Liver (tissue), 3 donors: Measurements from ENCODE around the gene THBS3.
"Not testable (repeated sequence)": the region's sequence is repeated elsewhere in the genome, so short reads cannot be mapped to it uniquely, and the experiment has no call there.

ENCODE experiments used
- ATF3 ChIP-seq: IDR thresholded peaks from 2 replicates; pipeline ENCODE4 v1.6.1; 2016; ENCODE audit warnings: antibody characterized with exemption
- CTCF ChIP-seq: fragments of 150-350 bp; IDR thresholded peaks from 2 replicates; pipeline ENCODE4 v1.5.1; 2017; ENCODE audit warnings: improper control_type of control experiment, low read depth, low read length; ENCODE audit not compliant: missing input control
- EGR1 ChIP-seq, 2 donors: IDR thresholded peaks; 2 replicates each; pipeline ENCODE4 v1.6.1; 2016 to 2018; ENCODE audit warnings: antibody characterized with exemption in 2 of 2, low read depth in 2 of 2
- FOXA2 ChIP-seq: IDR thresholded peaks from 2 replicates; pipeline ENCODE4 v1.6.1; 2016; ENCODE audit warnings: antibody characterized with exemption
- GABPA ChIP-seq, 2 donors: IDR thresholded peaks in 1 of 2; conservative IDR thresholded peaks in 1 of 2; 2 replicates each; pipeline ENCODE4 v1.6.1; 2016; ENCODE audit warnings: antibody characterized with exemption in 2 of 2, mild to moderate bottlenecking in 1 of 2, moderate library complexity in 1 of 2
- HNF4A ChIP-seq, 2 donors: conservative IDR thresholded peaks; 2 replicates each; pipeline ENCODE4 v1.6.1; 2016; ENCODE audit warnings: antibody characterized with exemption in 2 of 2, mild to moderate bottlenecking in 2 of 2
- JUND ChIP-seq, 2 donors: IDR thresholded peaks; 2 replicates each; pipeline ENCODE4 v1.6.1; 2016; ENCODE audit warnings: antibody characterized with exemption in 2 of 2
- RAD21 ChIP-seq, 2 donors: IDR thresholded peaks; 2 replicates each; pipeline ENCODE4 v1.6.1; 2016; ENCODE audit warnings: antibody characterized with exemption in 2 of 2, mild to moderate bottlenecking in 2 of 2
- REST ChIP-seq: IDR thresholded peaks from 2 replicates; pipeline ENCODE4 v1.6.1; 2016; ENCODE audit warnings: antibody characterized with exemption, mild to moderate bottlenecking
- RXRA ChIP-seq, 2 donors: IDR thresholded peaks; 2 replicates each; pipeline ENCODE4 v1.6.1; 2017 to 2018; ENCODE audit warnings: antibody characterized with exemption in 2 of 2, mild to moderate bottlenecking in 1 of 2
- SP1 ChIP-seq: IDR thresholded peaks from 2 replicates; pipeline ENCODE4 v1.6.1; 2018; ENCODE audit warnings: antibody characterized with exemption, mild to moderate bottlenecking
- TAF1 ChIP-seq: conservative IDR thresholded peaks from 2 replicates; pipeline ENCODE4 v1.6.1; 2016; ENCODE audit warnings: antibody characterized with exemption, mild to moderate bottlenecking
- YY1 ChIP-seq: IDR thresholded peaks from 2 replicates; pipeline ENCODE4 v1.6.1; 2016; ENCODE audit warnings: antibody characterized with exemption, mild to moderate bottlenecking
- ZBTB33 ChIP-seq: IDR thresholded peaks from 2 replicates; pipeline ENCODE4 v1.6.1; 2016; ENCODE audit warnings: antibody characterized with exemption
- donor health status: healthy.
- donor health status: healthy.

- not testable (repeated sequence) for TF ChIP-seq JUND (IDR thresholded peaks at IDR 0.05); CTCF; YY1; RAD21 (IDR thresholded peaks at IDR 0.05); GABPA (IDR thresholded peaks at IDR 0.05 in 1 of 2, conservative IDR thresholded peaks at IDR 0.05 in 1 of 2); ATF3; REST; ZBTB33; EGR1 (IDR thresholded peaks at IDR 0.05; ENCODE audit: low read depth in 2 of 2); TAF1; FOXA2; SP1; RXRA (IDR thresholded peaks at IDR 0.05); HNF4A (conservative IDR thresholded peaks at IDR 0.05)
These were observed 17.7 kb upstream of the THBS3 start for GRCh38 chr1:155225404-155225759.
